NCI-H526 (cell line): ENCODE data around the gene TMEM95.
A peak's percentile ranks its signal among the peaks of the same experiment; 100 is the strongest.

Source experiments
- DNase-seq, 2 experiments: peaks; one replicate each; lab custom pipeline; 2025; lab: John Stamatoyannopoulos, UW

Gene TMEM95

GRCh38 chr17:7355053-7355452 lies at the start of gene TMEM95:
Gene TMEM95 (plus strand): TSS chr17:7355156. CDS start chr17:7355205, 49 bp downstream.
- no peak for DNase-seq

GRCh38 chr17:7306911-7307685 lies 47.9 kb upstream of the TMEM95 start, which contains the start of gene EIF5A:
Gene EIF5A (plus strand): TSS chr17:7307628. CDS start chr17:7309636, 2,008 bp downstream.
- peak; percentile 98 to 99 for DNase-seq

GRCh38 chr17:7307686-7308624 lies 47.0 kb upstream of the TMEM95 start:
- DNase-seq = peak in 1 of 2 experiments; percentile 10

GRCh38 chr17:7308625-7309433 lies 46.1 kb upstream of the TMEM95 start:
- peak; percentile 54 to 73 for DNase-seq

- DNase-seq = no peak
Observed at GRCh38 chr17:7309628-7310027, 45.3 kb upstream of the TMEM95 start.

- no peak for DNase-seq
Observed at GRCh38 chr17:7311110-7311705, 43.7 kb upstream of the TMEM95 start.

GRCh38 chr17:7312432-7313087 lies 42.4 kb upstream of the TMEM95 start:
- DNase-seq = no peak

GRCh38 chr17:7313088-7313889 lies 41.7 kb upstream of the TMEM95 start:
- no peak for DNase-seq

GRCh38 chr17:7313890-7314718 lies 40.9 kb upstream of the TMEM95 start:
- no peak for DNase-seq

- DNase-seq = peak; percentile 47 to 88
Observed at GRCh38 chr17:7314719-7315569, 40.0 kb upstream of the TMEM95 start, which contains the start of gene GPS2. Gene GPS2 (minus strand): TSS chr17:7315360. CDS start chr17:7315052, 308 bp downstream.

- no peak for DNase-seq
Observed at GRCh38 chr17:7315570-7316235, 39.3 kb upstream of the TMEM95 start.

GRCh38 chr17:7317161-7317803 lies 37.7 kb upstream of the TMEM95 start:
- no peak for DNase-seq

- DNase-seq = no peak
Observed at GRCh38 chr17:7318121-7318860, 36.7 kb upstream of the TMEM95 start.

- no peak for DNase-seq
Observed at GRCh38 chr17:7321466-7321865, 33.5 kb upstream of the TMEM95 start.

GRCh38 chr17:7322520-7323194 lies 32.3 kb upstream of the TMEM95 start:
- no peak for DNase-seq
